Nephron (organoid): ENCODE measurements around the gene SLC6A3.

Experiments
- H3K27ac Mint-ChIP-seq, 3 experiments: 2 replicates each; pipeline ENCODE4 v1.8.0; 2020; ENCODE audit warnings: mixed read lengths in 3 of 3, mild to moderate bottlenecking in 2 of 3, moderate library complexity in 1 of 3
- H3K27me3 Mint-ChIP-seq: 2 replicates; pipeline ENCODE4 v1.8.0; 2021; ENCODE audit warnings: low read depth, mild to moderate bottlenecking, moderate library complexity, mixed read lengths
- H3K36me3 Mint-ChIP-seq: 2 replicates; pipeline ENCODE4 v1.8.0; 2020; ENCODE audit warnings: low read depth, mixed read lengths
- H3K4me1 Mint-ChIP-seq: 2 replicates; pipeline ENCODE4 v1.8.0; 2020; ENCODE audit warnings: mixed read lengths
- H3K4me3 Mint-ChIP-seq, 3 experiments: 2 replicates each; pipeline ENCODE4 v1.8.0; 2020; ENCODE audit warnings: mild to moderate bottlenecking in 3 of 3, mixed read lengths in 3 of 3, moderate library complexity in 2 of 3
- H3K9me3 Mint-ChIP-seq: 2 replicates; pipeline ENCODE4 v1.8.0; 2020; ENCODE audit warnings: mixed read lengths
- TF ChIP-seq, protein P1 (sequence below), 3 experiments: fragments of 200-600 bp; sonication (generic); IDR thresholded peaks; one replicate each; pipeline ENCODE4 v1.5.0; 2021; ENCODE audit warnings: antibody characterized with exemption in 3 of 3; ENCODE audit not compliant: unreplicated experiment in 3 of 3

Gene SLC6A3

DNA sequence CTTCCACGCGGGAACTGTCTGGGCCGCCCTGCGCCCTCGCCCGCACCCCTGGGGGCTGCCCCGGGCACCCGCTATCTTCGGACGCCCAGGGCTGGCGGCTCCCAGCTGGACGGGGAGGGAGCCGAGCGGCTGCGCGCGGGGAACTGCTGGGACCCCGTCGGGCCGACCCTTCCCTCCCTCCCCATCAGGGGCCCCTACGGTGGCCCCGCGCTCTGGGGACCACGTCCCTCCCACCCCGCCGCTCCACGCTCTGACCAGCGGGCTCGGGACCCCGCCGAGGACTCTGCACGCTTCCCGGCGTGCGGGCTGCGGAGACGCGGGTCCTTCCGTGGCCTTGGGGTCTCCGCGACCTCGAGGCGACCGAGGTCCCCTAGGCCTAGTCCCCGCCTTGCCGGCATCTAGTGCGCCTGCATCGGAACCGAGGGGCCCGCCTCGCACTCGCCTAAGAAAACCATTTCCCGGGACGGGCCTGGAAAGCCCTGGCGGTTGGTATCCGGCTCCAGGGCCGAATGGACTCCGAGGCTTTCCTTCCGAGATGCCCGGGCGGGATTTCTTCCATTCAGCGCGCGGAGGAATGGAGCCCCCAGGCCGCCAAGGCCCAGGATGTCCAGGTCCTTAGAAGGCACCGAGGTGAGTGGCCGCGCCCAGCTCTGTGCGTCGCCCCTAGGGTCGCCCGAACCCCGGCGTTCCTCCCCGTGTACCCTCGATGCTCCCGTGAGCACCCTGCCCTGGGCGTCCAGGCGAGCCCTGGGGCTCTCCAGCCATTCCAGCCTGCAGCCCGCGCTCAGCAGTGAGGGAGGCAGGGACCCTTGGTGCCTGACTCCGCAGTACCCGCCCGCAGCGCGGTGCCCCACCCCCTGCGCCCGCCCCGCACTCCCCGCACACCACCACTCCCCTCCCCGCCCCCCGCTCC is 705 bp upstream of the SLC6A3 start:
- TF ChIP-seq, protein P1, sequence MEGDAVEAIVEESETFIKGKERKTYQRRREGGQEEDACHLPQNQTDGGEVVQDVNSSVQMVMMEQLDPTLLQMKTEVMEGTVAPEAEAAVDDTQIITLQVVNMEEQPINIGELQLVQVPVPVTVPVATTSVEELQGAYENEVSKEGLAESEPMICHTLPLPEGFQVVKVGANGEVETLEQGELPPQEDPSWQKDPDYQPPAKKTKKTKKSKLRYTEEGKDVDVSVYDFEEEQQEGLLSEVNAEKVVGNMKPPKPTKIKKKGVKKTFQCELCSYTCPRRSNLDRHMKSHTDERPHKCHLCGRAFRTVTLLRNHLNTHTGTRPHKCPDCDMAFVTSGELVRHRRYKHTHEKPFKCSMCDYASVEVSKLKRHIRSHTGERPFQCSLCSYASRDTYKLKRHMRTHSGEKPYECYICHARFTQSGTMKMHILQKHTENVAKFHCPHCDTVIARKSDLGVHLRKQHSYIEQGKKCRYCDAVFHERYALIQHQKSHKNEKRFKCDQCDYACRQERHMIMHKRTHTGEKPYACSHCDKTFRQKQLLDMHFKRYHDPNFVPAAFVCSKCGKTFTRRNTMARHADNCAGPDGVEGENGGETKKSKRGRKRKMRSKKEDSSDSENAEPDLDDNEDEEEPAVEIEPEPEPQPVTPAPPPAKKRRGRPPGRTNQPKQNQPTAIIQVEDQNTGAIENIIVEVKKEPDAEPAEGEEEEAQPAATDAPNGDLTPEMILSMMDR (IDR thresholded peaks at IDR 0.05; ENCODE audit: unreplicated experiment in 3 of 3), result no peak
- Mint-ChIP-seq H3K27ac (no peak overlapping the region), H3K4me1 (peaks cover 5% of the 10 kb centered on the region), H3K27me3 (peaks cover 93% of the 10 kb centered on the region), H3K36me3 (no peaks in the 10 kb centered on the region), H3K9me3 (peaks cover 8% of the 10 kb centered on the region), H3K4me3 (no peak overlapping the region)

DNA sequence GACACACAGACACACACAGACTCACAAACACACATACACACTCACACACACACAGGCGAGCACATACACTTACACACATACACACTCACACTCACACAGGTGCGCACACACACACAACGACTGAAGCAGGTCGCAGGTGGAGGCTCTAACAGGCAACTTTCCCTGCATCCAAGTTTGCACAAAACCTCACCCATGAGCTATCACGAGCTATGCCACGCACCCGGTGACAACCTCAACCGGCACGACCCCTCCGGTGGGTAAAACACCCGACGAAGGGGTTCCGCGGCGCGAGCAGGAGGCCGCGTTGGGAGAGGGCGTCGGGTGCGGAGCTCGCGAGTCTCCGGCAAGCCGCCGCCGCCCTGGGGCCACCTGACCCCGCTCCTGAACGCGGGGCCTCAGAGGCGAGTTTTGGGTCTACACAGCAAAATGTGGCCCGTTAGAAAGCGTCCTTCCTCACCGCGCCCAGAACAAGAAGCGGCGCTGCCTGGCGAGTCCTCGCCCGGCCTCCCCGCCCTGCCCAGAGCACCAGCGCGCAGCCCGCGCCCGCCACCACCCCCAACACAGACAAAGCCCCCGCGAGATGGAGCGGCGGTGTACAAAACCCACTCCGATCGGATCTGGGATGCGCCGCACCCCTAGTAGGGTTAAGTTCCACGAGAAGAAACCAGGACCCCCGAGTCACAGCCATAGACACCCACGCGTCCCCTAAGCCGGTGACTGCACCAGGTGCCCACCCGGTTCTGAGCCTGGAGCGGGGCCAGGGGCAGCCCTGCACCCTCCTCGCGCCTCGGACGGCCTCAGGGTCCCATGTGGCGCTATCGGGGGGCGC is 665 bp downstream of the SLC6A3 start:
- Mint-ChIP-seq H3K36me3 (no peaks in the 10 kb centered on the region), H3K4me1 (peaks cover 5% of the 10 kb centered on the region), H3K27me3 (peaks cover 92% of the 10 kb centered on the region), H3K9me3 (peaks cover 17% of the 10 kb centered on the region), H3K4me3 (peak overlapping the region; percentile 31 to 73 (median 72)), H3K27ac (no peak overlapping the region)
- TF ChIP-seq, protein P1 (IDR thresholded peaks at IDR 0.05; ENCODE audit: unreplicated experiment in 3 of 3), result no peak

GRCh38 chr5:1443991-1444360 is 1.3 kb downstream of the SLC6A3 start:
- TF ChIP-seq, protein P1 (IDR thresholded peaks at IDR 0.05; ENCODE audit: unreplicated experiment in 3 of 3), result no peak
- Mint-ChIP-seq H3K27ac (no peak overlapping the region), H3K9me3 (peaks cover 17% of the 10 kb centered on the region), H3K27me3 (peaks cover 86% of the 10 kb centered on the region), H3K4me3 (peak overlapping the region; percentile 31 to 73 (median 60)), H3K36me3 (no peaks in the 10 kb centered on the region), H3K4me1 (peaks cover 5% of the 10 kb centered on the region)

DNA sequence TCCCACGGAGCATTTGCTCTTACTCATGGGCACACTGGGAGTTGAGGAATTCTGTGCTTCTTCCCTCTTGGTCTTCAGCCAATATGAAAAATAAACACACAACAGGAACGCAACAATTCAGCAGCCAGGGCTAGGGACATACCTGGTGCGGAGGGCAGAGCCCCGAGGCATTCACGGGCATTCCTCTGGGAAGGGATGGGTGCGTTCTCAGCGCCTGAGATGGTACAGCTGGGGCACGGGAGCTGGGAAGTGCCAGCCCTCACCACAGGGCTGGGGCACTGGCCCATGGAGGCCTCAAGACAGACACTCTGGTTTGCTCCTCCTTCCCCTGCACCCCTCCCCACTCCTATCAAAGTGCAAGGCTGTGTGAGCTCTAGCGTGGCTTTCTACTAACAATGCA is 2.1 kb downstream of the SLC6A3 start:
- Mint-ChIP-seq H3K36me3 (no peaks in the 10 kb centered on the region), H3K27ac (no peak overlapping the region), H3K9me3 (peaks cover 14% of the 10 kb centered on the region), H3K4me1 (peaks cover 5% of the 10 kb centered on the region), H3K4me3 (no peak overlapping the region), H3K27me3 (peaks cover 86% of the 10 kb centered on the region)
- TF ChIP-seq, protein P1 (IDR thresholded peaks at IDR 0.05; ENCODE audit: unreplicated experiment in 3 of 3), result no peak

DNA sequence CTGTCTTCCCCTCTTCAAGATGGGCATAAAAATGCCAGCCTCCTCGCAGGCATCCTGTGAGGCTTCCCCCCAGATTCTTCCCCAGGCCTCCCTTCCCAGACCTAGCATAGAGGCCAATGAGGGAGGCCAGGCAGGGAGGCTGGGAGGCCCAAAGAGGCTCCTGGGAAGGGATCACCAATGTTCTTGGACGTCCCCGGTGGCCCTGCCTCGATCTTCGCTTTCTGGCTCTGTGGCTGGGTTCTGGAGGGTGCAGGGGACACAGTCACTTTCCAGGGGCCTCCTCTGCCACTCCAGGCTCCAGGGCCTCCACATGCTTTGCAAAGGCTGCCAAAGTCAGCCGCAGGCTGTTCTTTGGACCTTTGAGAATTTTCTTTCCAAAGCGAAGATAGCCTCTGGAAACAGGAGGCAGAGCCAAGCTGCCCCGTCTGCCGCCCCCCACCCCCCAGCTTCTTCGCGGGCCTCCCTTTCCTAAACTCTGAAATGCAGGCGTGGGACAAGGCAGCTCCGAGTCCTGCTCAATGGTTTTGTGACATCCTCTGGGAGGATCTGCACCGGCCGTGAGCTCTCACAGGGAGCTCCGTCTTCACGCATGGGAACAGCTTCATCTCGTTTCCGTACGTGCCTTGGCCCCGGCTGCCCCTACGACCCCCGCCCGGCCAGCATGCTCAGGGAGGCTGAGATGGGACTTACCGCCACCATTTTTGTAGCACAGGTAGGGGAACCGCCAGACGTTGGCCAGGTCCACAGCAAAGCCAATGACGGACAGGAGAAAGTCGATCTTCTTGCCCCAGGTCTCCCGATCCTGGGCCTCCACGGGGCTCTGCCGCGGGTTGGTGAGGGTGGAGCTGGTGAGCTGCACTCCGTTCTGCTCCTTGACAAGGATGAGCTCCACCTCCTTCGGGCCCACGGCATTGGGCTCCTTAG is 2.8 kb downstream of the SLC6A3 start:
- Mint-ChIP-seq H3K9me3 (peaks cover 14% of the 10 kb centered on the region), H3K27me3 (peaks cover 85% of the 10 kb centered on the region), H3K4me1 (peaks cover 5% of the 10 kb centered on the region), H3K36me3 (no peaks in the 10 kb centered on the region), H3K4me3 (no peak overlapping the region), H3K27ac (no peak overlapping the region)
- TF ChIP-seq, protein P1 (IDR thresholded peaks at IDR 0.05; ENCODE audit: unreplicated experiment in 3 of 3), result no peak
